GM12873 (cell line): ENCODE measurements around the gene CECR2.

ENCODE experiments used
- TF ChIP-seq, protein P1 (sequence below): IDR thresholded peaks from 2 replicates; pipeline ENCODE4 v1.5.1; 2012; ENCODE audit warnings: low read depth, mild to moderate bottlenecking, moderate library complexity, low read length, control low read depth; ENCODE audit not compliant: insufficient read depth; ENCODE audit errors: missing control alignments

The CECR2 gene

DNA sequence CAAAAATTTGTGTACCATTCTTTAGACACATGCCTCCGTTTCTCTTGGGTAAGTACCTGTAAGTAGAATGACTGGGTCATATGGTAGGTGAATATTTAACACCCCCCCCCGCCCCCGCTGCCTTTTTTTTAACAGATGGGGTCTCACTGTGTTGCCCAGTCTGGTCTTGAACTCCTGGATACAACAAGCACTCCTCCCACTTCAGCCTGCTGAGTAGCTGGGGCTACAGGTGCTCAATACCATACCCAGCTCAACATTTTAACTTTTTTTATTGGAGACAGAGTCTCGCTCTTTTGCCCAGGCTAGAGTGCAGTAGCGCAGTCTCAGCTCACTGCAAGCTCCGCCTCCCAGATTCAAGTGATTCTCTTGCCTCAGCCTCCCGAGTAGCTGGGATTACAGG lies 32.5 kb downstream of the CECR2 start:
- TF ChIP-seq, protein P1, sequence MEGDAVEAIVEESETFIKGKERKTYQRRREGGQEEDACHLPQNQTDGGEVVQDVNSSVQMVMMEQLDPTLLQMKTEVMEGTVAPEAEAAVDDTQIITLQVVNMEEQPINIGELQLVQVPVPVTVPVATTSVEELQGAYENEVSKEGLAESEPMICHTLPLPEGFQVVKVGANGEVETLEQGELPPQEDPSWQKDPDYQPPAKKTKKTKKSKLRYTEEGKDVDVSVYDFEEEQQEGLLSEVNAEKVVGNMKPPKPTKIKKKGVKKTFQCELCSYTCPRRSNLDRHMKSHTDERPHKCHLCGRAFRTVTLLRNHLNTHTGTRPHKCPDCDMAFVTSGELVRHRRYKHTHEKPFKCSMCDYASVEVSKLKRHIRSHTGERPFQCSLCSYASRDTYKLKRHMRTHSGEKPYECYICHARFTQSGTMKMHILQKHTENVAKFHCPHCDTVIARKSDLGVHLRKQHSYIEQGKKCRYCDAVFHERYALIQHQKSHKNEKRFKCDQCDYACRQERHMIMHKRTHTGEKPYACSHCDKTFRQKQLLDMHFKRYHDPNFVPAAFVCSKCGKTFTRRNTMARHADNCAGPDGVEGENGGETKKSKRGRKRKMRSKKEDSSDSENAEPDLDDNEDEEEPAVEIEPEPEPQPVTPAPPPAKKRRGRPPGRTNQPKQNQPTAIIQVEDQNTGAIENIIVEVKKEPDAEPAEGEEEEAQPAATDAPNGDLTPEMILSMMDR: no peak

DNA sequence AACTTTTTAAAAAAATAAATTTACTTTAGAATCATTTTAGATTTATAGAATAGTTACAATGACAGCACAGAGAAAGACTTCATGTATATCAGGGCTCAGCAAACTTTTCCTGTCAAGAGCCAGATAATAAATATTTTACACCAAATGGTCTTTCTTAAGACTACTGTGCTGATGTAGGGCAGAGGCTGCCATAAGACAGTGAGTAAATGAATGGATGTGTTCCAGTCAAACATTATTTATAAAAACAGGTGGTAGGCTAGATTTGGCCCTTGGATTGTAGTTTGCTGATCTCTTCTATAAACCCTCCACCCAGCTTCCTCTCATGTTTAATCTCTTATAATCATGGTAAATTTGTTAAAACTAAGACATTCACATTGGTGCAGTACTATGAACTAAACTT lies 33.0 kb downstream of the CECR2 start:
- TF ChIP-seq, protein P1: no peak

DNA sequence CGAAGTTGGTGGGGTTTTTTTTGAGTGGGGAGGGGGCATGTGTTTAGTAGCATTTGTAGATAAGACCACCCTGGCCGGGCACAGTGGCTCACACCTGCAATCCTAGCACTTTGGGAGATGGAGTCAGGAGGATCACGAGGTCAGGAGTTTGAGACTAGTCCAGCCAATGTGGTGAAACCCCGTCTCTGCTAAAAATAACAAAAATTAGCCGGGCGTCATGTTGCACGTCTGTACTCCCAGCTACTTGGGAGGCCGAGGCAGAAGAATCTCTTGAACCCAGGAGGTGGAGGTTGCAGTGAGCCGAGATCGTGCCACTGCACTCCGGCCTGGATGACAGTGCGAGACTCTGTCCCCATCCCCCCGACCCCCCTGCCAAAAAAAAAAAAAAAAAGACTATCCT lies 34.6 kb downstream of the CECR2 start:
- TF ChIP-seq, protein P1: no peak

DNA sequence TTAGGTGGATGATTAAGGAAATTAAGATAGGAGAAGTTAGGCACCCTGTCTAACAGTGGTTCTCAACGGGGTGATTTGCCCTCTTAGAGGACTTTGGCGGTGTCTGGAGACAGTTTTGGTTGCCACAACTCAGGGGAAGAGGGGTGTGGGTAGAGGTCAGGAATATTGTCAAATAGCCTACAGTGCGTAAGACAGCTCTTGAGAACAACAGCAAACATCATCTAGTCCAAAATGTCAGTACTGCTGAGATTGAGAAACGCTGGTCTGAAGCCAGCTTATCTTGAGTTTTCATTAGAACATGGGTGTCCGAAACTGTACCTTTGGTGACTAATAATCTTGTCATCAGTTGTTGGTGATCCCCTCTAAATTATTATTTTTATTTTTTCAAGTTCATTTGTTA lies 38.4 kb downstream of the CECR2 start:
- TF ChIP-seq, protein P1: no peak

DNA sequence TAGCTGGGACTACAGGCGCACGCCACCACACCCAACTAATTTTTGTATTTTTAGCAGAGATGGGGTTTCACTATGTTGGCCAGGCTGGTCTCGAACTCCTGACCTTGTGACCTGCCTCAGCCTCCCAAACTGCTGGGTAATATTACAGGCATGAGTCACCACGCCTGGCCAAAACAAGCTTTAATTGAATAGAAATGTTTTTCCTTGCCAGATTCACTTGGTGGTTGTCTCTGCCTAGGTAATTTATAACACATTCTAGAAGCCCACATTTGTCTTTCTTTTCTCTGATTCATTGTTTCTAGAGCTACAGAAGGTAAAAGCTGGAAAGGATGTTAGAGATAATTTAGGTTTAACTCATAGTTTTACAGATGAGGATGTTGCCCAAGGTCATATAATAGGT lies 41.3 kb downstream of the CECR2 start:
- TF ChIP-seq, protein P1: no peak

DNA sequence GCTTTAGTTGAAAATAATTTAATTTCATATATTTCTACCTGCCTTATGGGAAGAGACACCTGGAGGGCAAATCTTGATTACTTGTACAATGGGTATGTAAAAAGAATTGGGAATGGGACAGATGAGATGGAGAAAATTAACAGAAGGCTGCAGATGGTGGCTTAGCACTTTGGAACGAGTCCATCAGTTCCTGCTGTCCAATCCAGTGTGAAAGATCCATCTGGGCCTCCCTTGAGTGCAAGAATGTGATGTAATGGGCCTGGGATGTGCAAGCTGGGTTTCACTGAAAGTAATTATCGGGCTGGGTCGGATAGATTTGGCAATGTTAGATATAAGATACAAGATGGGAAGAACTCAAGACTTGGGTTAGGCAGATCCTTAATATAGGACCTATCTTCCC lies 42.0 kb downstream of the CECR2 start:
- TF ChIP-seq, protein P1: no peak

DNA sequence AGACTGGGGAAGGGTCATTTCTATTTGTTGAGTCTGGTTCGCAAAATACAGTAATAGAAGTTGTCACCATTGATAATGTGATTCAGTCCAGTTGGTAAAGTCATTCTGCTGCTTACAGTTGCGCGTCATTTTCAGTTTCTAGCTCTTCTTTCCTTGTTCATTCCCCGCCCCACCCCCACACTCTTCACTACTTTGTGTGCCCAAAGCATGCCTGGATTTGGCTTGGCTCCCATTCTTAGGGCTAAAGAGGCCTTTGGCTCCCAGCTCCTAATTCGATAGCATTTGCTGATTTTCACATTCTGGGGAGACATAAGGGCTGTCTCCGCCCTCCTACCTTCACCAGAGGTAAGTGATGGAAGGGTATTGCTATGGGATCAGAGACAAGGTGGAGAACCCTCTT lies 43.0 kb downstream of the CECR2 start:
- TF ChIP-seq, protein P1: no peak

DNA sequence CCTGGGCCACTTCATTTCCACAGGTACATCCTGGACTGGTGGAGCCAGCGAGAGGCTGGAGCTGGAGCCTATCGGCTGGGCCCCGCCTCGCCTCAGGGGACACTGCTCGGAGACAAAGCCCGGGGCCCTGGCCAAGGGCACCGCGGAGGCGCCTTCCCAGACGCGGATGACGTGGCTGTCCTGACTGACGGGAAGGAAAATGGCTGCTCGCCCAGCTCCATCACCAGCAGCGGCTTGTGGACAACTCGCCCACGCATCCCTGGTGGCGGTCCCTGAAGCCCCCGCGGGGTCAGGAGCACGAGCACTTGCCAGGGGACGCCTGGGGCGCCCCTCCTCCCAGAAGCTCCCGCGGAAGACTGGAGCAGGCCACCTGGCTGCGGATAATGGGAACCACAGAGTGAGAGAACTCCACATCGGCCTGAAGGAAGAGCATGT lies 49.6 kb downstream of the CECR2 start:
- TF ChIP-seq, protein P1: no peak
